Activated T-helper 2 cell treated with anti-CD3 and anti-CD28 coated beads, Interferon-gamma antibody, Interleukin-2, Interleukin-4, amounts not matched to agents 10 μg/mL and 5 μg/mL and 100 μg/mL, durations not matched to agents 14 hours and 24 hours and 36 hours (primary cell): ENCODE results near the gene RGS10. TPM values are rescaled to one million over a fixed set of nuclear protein-coding genes. Genes with fewer than 3 reads are reported as not detected.
"Not testable (repeated sequence)": the region's sequence is repeated elsewhere in the genome, so short reads cannot be mapped to it uniquely, and the experiment has no call there.

Experiments used
- DNase-seq: peaks from one replicate; pipeline ENCODE4 v3.0.0; 2021; ENCODE audit warnings: low spot score
- H3K27ac Mint-ChIP-seq: one replicate; pipeline ENCODE4 v1.8.0; 2021; ENCODE audit warnings: mixed read lengths
- H3K27me3 Mint-ChIP-seq: one replicate; pipeline ENCODE4 v1.8.0; 2021; ENCODE audit warnings: low read depth, mixed read lengths
- H3K36me3 Mint-ChIP-seq: one replicate; pipeline ENCODE4 v1.8.0; 2021; ENCODE audit warnings: low read depth, mixed read lengths
- H3K4me1 Mint-ChIP-seq: one replicate; pipeline ENCODE4 v1.8.0; 2021; ENCODE audit warnings: low read depth, mixed read lengths
- H3K4me3 Mint-ChIP-seq: one replicate; pipeline ENCODE4 v1.8.0; 2021; ENCODE audit warnings: low read depth, mild to moderate bottlenecking, moderate library complexity, mixed read lengths
- H3K9me3 Mint-ChIP-seq: one replicate; pipeline ENCODE4 v1.8.0; 2021; ENCODE audit warnings: mixed read lengths
- intact Hi-C: fragments of 100-400 bp; cut with micrococcal nuclease; formaldehyde crosslinking; loops from one replicate; pipeline ENCODE4 v1.15.1; 2023
- total RNA-seq: library from RNA; stranded (reverse); gene quantifications from 2 replicates; pipeline ENCODE4 v1.2.3, GENCODE V29; 2022

The RGS10 gene
- total RNA-seq, 1 donor from 2014 or later: 112 TPM

DNA sequence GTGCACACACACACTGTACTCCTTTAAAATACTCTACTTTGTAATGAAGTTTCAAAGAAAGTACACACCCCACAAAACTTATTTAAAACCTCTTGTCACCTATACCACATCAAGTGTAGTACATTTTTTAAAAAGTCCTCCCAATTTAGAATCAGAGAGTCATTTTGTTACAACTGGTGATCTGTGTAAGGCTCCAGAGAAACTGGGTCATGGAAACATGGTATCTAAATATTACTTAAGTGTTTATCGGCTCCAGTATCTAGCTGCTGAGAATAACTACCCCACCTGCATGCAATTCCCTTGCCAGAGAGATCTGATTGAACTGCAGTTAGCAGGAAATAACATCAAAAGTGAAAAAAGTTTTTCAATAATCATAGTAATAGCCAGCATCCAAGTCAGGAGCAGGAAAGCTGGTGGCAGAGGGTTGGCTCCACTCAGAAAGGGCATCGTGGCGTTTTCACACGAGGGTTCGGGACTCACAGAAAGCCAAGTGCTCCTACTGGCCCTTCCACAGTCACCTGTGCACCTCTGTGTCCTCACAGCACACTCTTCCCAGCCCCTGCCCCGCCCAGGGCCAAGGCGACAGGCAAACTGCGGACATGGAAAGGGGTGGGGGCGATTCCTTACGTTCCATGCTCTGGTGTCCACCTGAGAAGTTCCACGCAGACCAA is 6.5 kb downstream of the RGS10 start:
- no peak overlapping the region for H3K4me3 Mint-ChIP-seq
- no peaks in the 10 kb centered on the region for H3K9me3 Mint-ChIP-seq
- H3K27ac Mint-ChIP-seq: peak overlapping the region; percentile 20
- H3K4me1 Mint-ChIP-seq: peaks cover 73% of the 10 kb centered on the region
- peaks cover 56% of the 10 kb centered on the region for H3K36me3 Mint-ChIP-seq
- no peak for DNase-seq
- intact Hi-C loops: no loop called here
- no peaks in the 10 kb centered on the region for H3K27me3 Mint-ChIP-seq

GRCh38 chr10:119535305-119535704 is 7.2 kb downstream of the RGS10 start:
- intact Hi-C loops: no loop called here
- H3K27ac Mint-ChIP-seq: peak overlapping the region; percentile 20
- H3K36me3 Mint-ChIP-seq: peaks cover 53% of the 10 kb centered on the region
- H3K4me3 Mint-ChIP-seq: no peak overlapping the region
- DNase-seq: no peak
- H3K4me1 Mint-ChIP-seq: peaks cover 68% of the 10 kb centered on the region
- no peaks in the 10 kb centered on the region for H3K9me3 Mint-ChIP-seq
- no peaks in the 10 kb centered on the region for H3K27me3 Mint-ChIP-seq

- Mint-ChIP-seq H3K27me3 (no peaks in the 10 kb centered on the region), H3K27ac (no peak overlapping the region), H3K9me3 (no peaks in the 10 kb centered on the region), H3K4me1 (peaks cover 53% of the 10 kb centered on the region), H3K36me3 (peaks cover 45% of the 10 kb centered on the region), H3K4me3 (no peak overlapping the region)
- intact Hi-C loops: no loop called here
- DNase-seq: no peak
Observed at GRCh38 chr10:119533473-119533872, 9.0 kb downstream of the RGS10 start.

DNA sequence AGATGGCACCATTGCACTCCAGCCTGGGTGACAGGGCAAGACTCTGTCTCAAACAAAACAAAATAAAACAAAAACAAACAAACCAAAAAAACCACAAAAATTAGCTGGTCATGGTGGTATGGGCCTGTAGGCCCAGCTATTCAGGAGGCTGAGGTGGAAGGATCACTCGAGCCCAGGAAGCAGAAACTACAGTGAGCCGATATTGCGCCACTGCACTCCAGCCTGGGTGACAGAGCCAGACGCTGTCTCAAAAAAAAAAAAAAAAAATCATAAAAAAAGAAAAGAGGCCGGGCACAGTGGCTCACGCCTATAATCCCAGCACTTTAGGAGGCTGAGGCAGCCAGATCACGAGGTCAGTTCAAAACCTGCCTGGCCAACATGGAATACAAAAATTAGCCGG is 9.7 kb downstream of the RGS10 start:
- intact Hi-C loops, DNase-seq, H3K4me3 Mint-ChIP-seq, H3K9me3 Mint-ChIP-seq, H3K27ac Mint-ChIP-seq, H3K27me3 Mint-ChIP-seq: not testable (repeated sequence)
- H3K36me3 Mint-ChIP-seq: peaks cover 46% of the 10 kb centered on the region
- H3K4me1 Mint-ChIP-seq: peaks cover 47% of the 10 kb centered on the region

- H3K4me3 Mint-ChIP-seq, DNase-seq, H3K9me3 Mint-ChIP-seq, intact Hi-C loops, H3K27me3 Mint-ChIP-seq, H3K27ac Mint-ChIP-seq: not testable (repeated sequence)
- H3K4me1 Mint-ChIP-seq: peaks cover 44% of the 10 kb centered on the region
- peaks cover 51% of the 10 kb centered on the region for H3K36me3 Mint-ChIP-seq
Observed at GRCh38 chr10:119532251-119532650, 10.3 kb downstream of the RGS10 start.

DNA sequence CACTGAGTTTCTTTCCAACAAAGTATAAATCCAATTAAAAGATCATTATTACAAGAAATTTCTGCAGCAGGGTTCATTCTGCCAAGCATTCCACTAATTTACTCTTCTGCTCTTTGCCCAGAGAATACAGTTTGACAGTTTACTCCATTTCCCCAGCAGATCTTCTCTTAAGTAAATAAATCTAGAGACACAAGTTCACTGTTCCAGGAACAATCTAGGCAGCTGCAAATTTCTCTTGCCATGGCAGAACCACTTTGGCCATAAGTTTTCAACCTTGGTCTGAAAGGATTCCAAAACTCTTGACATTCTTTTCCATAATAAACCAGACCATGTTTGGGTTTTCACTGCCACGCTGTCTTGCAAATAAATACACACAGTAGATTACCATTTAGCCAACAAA is 11.5 kb downstream of the RGS10 start:
- intact Hi-C loops: no loop called here
- H3K36me3 Mint-ChIP-seq: peaks cover 56% of the 10 kb centered on the region
- H3K4me3 Mint-ChIP-seq: no peak overlapping the region
- DNase-seq: no peak
- no peaks in the 10 kb centered on the region for H3K9me3 Mint-ChIP-seq
- no peak overlapping the region for H3K27ac Mint-ChIP-seq
- peaks cover 35% of the 10 kb centered on the region for H3K4me1 Mint-ChIP-seq
- H3K27me3 Mint-ChIP-seq: no peaks in the 10 kb centered on the region

DNA sequence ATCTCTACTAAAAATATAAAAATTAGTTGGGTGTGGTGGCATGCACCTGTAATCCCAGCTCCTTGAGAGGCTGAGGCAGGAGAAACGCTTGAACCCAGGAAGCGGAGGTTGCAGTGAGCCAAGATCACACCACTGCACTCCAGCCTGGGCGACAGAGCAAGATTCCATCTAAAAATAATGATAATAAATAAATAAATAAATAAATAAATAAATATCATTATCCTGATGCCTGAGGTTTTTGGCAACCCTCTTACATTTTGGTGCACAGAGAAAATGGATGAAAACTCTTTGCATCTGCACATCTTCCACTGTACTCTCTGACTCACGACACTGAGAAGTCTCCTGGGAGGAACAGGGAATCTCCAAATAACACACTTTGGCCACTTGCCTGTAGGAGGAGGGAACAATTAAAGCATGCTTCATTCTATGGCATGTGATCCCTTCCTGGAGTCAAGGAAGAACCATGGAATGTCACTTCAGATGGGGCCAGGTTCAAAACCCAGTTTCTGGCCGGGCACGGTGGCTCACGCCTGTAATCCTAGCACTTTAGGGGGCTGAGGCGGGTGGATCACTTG is 13.8 kb downstream of the RGS10 start:
- peaks cover 65% of the 10 kb centered on the region for H3K36me3 Mint-ChIP-seq
- peaks cover 25% of the 10 kb centered on the region for H3K4me1 Mint-ChIP-seq
- DNase-seq, H3K27ac Mint-ChIP-seq, H3K4me3 Mint-ChIP-seq, intact Hi-C loops, H3K27me3 Mint-ChIP-seq, H3K9me3 Mint-ChIP-seq: not testable (repeated sequence)

DNA sequence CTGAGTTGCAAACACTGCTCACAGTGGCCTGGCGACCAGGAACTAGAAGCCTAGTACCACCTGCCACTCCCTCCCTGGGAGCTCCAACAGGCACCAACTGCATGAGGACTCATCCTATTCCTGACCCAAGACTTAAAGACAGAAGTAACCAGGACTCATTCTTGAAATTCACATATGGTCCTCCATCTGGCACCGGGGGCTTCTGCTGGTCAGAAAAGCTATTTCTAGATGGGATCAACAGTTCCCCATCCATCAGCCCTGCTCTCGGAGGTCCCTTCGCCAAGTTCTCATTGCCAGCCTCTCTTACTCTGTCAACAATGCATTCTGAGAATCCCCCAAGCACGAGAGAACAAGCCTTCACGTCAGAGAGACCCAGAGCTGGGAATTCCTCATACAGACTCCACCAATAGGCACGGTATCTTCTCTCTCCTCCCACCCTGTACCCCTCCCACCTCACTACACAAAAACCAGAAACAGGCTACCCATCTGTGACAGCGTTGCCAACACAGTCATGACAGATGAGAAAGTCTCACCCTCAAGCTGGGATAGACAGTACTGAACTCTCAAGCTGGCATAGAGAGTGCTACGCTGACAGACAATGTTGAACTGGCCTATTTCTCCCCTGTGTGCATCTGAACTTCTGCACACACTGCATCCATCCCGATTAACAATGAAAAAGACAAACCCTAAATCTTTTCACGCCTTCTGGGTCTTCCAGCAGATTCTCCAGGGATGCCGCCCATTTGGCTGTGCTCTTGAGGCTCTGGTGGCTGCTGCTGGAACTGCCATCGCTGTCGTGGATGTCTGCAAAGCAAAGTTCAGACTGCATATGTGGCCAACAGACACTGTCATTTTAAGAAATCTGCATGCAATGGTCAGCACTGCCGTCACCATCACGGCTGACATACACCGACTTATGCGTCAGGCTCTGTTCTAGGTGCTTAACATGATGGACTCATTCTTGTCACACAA is 15.6 kb downstream of the RGS10 start:
- DNase-seq: no peak
- Mint-ChIP-seq H3K4me3 (no peak overlapping the region), H3K27ac (no peak overlapping the region), H3K36me3 (peaks cover 69% of the 10 kb centered on the region), H3K4me1 (peaks cover 17% of the 10 kb centered on the region), H3K9me3 (no peaks in the 10 kb centered on the region), H3K27me3 (no peaks in the 10 kb centered on the region)
- intact Hi-C loops: no loop called here

GRCh38 chr10:119526149-119526548 is 16.4 kb downstream of the RGS10 start:
- no peaks in the 10 kb centered on the region for H3K9me3 Mint-ChIP-seq
- H3K27me3 Mint-ChIP-seq: no peaks in the 10 kb centered on the region
- H3K4me1 Mint-ChIP-seq: peaks cover 11% of the 10 kb centered on the region
- no peak for DNase-seq
- intact Hi-C loops: no loop called here
- peaks cover 69% of the 10 kb centered on the region for H3K36me3 Mint-ChIP-seq
- no peak overlapping the region for H3K27ac Mint-ChIP-seq
- H3K4me3 Mint-ChIP-seq: no peak overlapping the region

DNA sequence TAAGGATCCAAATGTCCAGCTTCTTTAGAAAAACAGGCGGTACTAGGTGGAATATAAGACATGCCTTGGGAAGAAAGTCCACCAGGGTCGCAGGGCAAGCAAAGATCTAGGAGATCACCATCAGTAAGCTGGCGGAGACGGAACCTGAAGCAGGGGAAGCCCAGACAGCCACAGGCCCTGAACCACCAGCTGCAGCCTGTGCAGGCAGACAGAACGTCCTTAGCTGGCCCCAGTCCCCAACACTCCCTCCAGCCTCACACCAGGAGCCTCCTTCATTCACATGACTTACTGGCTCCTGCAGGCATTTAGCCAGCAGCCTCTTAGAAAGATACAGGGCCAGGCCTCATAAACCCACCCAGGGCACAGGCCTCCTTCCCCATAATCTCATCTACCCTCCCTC is 17.4 kb downstream of the RGS10 start:
- peaks cover 76% of the 10 kb centered on the region for H3K36me3 Mint-ChIP-seq
- no peaks in the 10 kb centered on the region for H3K27me3 Mint-ChIP-seq
- H3K4me1 Mint-ChIP-seq: peaks cover 8% of the 10 kb centered on the region
- intact Hi-C loops: no loop called here
- no peaks in the 10 kb centered on the region for H3K9me3 Mint-ChIP-seq
- no peak for DNase-seq
- H3K27ac Mint-ChIP-seq: no peak overlapping the region
- no peak overlapping the region for H3K4me3 Mint-ChIP-seq

- Mint-ChIP-seq H3K9me3 (no peaks in the 10 kb centered on the region), H3K4me3 (no peak overlapping the region), H3K36me3 (peaks cover 80% of the 10 kb centered on the region), H3K27ac (no peak overlapping the region), H3K27me3 (no peaks in the 10 kb centered on the region), H3K4me1 (peaks cover 8% of the 10 kb centered on the region)
- DNase-seq: no peak
- intact Hi-C loops: no loop called here
Observed at GRCh38 chr10:119524720-119525070, 17.8 kb downstream of the RGS10 start.

- no peak overlapping the region for H3K4me3 Mint-ChIP-seq
- no peaks in the 10 kb centered on the region for H3K27me3 Mint-ChIP-seq
- intact Hi-C loops: no loop called here
- no peak overlapping the region for H3K27ac Mint-ChIP-seq
- DNase-seq: no peak
- peaks cover 9% of the 10 kb centered on the region for H3K4me1 Mint-ChIP-seq
- peaks cover 82% of the 10 kb centered on the region for H3K36me3 Mint-ChIP-seq
- H3K9me3 Mint-ChIP-seq: no peaks in the 10 kb centered on the region
Observed at GRCh38 chr10:119523895-119524719, 18.4 kb downstream of the RGS10 start.
